Omental fat pad (tissue), 4 donors: ENCODE measurements around the gene MED29. TPM values are rescaled to one million over a fixed set of nuclear protein-coding genes. Genes with fewer than 3 reads are reported as not detected.
A peak's percentile ranks its signal among the peaks of the same experiment; 100 is the strongest.

Source experiments
- ATAC-seq: fragments of 150-250 bp; one replicate; pipeline ENCODE4 v1.9.1; 2016; ENCODE audit warnings: mild to moderate bottlenecking, moderate library complexity; ENCODE audit not compliant: low FRiP score
- DNase-seq: peaks from one replicate; pipeline ENCODE4 v3.0.0-alpha.2; 2019; ENCODE audit warnings: low spot score
- total RNA-seq, 4 donors: library from RNA; depleted of rRNA; stranded (reverse); fragments of >200 nt; gene quantifications; one replicate each; pipeline ENCODE4 v1.1.0, GENCODE V29; 2016
- TF ChIP-seq, protein P1 (sequence below), 3 donors: fragments of 450-650 bp; IDR thresholded peaks; one replicate each; pipeline ENCODE4 v1.5.1; 2016 to 2017; ENCODE audit warnings: antibody characterized with exemption in 3 of 3, mild to moderate bottlenecking in 3 of 3, moderate library complexity in 2 of 3

Gene MED29
- total RNA-seq, 4 donors from 2014 or later: 24.5 to 41.3 (median 32.5) TPM

DNA sequence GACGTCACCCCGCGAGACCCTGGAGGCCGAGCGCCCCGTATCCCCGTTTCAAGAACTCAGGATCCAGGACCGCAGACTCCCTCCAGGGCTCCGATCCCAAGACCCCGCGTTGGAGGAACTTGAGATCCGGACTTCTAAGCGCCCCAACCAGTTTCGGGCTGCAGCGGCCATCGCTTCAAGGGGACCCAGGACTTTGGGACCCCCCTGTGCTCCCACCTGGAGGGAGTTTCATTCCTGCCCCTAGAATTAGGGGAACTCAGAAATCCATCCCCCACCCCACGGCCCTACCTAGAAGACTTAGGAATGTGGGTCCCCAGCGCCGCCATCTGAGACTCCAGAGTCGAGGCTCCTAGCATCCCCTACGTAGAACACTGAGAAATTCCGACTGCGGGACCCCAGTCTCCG lies 21.7 kb downstream of the MED29 start:
- ATAC-seq (peak; percentile 1), DNase-seq (no peak)
- TF ChIP-seq, protein P1, sequence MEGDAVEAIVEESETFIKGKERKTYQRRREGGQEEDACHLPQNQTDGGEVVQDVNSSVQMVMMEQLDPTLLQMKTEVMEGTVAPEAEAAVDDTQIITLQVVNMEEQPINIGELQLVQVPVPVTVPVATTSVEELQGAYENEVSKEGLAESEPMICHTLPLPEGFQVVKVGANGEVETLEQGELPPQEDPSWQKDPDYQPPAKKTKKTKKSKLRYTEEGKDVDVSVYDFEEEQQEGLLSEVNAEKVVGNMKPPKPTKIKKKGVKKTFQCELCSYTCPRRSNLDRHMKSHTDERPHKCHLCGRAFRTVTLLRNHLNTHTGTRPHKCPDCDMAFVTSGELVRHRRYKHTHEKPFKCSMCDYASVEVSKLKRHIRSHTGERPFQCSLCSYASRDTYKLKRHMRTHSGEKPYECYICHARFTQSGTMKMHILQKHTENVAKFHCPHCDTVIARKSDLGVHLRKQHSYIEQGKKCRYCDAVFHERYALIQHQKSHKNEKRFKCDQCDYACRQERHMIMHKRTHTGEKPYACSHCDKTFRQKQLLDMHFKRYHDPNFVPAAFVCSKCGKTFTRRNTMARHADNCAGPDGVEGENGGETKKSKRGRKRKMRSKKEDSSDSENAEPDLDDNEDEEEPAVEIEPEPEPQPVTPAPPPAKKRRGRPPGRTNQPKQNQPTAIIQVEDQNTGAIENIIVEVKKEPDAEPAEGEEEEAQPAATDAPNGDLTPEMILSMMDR (IDR thresholded peaks at IDR 0.05): no peak

DNA sequence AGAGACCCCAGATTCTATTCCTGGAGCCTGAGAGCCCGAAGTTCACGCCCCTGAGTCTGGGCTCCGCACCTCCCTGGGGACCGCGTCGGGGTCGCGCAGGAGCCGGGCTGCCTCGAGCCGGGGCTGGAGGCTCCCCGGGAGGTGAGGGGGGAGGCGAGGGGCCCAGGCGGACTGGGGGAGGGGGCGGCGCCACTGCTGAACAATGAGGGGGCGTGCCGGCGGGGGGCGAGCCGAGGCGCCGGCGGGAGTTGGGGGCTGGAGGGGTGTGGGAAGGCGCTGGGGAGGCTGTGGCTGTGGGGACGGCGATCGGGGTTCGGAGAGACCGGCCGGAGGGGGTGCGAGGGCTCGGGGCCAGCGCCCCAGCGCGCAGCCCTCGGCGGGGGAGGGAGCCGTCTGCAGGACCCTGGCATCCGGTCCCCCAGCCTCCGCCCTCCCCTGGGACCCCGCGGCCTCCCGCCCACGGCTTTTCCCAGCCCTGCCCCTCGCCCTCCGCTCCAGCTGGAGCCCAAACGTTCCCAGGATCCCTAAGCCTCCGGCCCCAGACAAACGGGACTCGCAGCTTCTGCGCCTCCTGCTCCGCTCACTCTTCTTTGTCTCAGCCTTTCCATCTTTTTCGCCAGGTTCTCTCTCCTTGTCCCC lies 22.2 kb downstream of the MED29 start:
- DNase-seq (no peak), ATAC-seq (no peak)
- TF ChIP-seq, protein P1 (IDR thresholded peaks at IDR 0.05): no peak

DNA sequence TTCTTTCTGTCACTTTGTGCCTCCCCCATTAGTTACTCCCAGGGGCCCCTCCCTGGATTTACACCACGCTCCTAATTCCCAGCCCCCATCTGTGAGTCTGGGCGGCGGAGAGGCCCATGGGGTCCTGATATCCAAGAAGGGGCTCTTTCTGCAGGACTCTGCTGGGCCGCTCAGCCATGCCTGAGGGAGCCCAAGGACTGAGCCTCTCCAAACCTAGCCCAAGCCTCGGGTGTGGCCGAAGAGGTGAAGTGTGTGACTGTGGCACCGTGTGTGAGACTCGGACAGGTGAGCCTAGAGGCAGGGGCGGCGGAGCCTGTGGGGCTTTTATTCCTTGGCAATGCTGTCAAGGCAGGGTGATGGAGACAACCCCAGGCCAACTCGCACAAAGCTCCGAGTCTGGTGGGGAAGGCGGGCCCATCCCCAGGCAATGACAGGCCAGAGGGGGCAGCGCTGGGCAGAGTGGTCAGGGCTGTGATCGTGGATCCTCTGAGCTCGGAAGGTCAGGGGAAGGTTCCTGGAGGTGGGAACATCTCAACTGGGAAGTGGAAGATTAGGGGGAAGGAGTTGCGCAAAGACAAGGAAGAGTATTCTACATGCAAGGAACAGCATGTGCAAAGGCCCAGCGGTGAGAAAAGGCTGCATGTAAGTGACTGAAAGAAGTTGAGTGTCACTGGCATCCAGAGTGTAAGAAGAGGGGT lies 22.9 kb downstream of the MED29 start:
- DNase-seq (no peak), ATAC-seq (no peak)
- TF ChIP-seq, protein P1 (IDR thresholded peaks at IDR 0.05): no peak

DNA sequence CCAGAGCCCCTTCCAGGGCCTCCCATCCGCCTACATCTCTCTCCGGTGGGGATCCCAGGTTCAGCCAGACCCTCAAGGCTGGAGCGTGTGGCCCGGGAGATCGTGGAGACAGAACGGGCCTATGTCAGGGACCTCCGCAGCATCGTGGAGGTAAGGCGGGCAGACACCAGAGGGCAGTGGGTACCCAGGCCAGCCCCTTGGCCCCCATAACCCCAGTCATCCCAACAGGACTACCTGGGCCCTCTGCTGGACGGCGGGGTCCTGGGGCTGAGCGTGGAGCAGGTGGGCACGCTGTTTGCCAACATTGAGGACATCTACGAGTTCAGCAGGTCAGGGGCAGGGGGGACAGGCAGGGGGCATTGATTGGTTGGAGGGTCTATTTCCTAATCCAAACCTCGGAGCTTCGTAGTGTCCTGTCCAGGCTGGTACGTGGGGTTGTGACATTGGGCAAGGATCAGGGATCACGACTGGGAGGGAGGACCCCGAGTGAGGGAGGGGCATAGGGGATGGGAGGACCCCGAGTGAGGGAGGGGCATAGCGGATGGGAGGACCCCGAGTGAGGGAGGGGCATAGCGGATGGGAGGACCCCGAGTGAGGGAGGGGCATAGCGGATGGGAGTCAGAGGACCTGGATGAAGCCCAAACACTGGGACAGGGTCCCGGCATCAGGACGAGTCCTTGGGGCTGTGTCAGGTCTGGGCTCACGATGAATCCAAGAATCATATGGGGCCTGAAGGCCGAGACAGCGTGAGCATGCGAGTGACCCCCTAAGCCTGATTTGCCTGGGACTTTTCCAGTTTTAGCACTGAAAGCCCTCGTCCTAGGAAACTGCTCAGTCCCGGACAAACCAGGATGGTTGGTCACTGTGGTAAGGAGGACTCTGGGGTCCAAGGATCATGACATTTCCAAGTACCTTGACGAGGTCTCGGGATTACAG lies 24.2 kb downstream of the MED29 start:
- TF ChIP-seq, protein P1 (IDR thresholded peaks at IDR 0.05): no peak
- DNase-seq (no peak), ATAC-seq (no peak)

DNA sequence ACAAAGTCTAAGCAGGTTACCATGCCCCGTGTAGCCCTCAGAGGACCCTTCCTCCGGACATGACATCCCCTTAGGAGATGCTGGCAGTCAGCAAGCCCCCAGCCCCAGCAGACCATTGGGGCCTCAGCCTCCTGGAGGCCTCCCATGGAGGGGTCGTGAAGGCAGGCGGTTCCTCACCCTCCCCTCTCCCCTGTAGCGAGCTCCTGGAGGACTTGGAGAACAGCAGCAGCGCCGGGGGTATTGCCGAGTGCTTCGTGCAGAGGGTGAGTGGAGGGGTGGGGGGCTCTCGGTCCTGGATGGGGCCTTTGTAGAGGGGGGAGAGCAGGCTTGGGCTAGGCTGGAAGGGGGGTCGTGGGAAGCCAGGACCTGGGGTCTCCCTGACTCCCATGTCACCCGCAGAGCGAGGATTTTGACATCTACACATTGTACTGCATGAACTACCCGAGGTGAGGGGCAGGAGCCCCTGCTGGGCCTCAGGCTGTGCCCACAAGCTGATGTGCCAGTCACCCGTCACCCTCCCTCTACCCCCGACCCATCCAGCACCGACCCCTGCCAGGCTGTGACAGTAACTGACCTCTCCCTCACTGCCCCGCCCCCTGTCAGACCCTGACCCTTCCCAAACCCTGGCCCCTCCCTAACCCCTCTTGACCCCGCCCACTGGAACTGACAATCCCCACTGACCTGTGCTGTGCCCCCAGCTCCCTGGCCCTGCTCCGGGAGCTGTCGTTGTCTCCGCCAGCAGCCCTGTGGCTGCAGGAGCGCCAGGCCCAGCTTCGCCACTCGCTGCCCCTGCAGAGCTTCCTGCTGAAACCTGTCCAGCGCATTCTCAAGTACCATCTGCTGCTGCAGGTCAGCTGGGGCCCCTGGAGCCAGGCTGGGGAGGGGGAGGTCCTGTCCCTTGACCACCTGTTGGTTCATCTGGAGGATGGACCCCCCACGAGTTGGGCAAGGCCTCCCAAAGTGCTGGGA lies 25.3 kb downstream of the MED29 start:
- TF ChIP-seq, protein P1 (IDR thresholded peaks at IDR 0.05): no peak
- DNase-seq (no peak), ATAC-seq (no peak)
